Fibroblast of skin of right biceps (primary cell): ENCODE data around the gene SLC38A10.

Experiments used
- DNase-seq: peaks from one replicate; pipeline ENCODE4 v3.0.0-alpha.2; 2013

SLC38A10 gene

DNA sequence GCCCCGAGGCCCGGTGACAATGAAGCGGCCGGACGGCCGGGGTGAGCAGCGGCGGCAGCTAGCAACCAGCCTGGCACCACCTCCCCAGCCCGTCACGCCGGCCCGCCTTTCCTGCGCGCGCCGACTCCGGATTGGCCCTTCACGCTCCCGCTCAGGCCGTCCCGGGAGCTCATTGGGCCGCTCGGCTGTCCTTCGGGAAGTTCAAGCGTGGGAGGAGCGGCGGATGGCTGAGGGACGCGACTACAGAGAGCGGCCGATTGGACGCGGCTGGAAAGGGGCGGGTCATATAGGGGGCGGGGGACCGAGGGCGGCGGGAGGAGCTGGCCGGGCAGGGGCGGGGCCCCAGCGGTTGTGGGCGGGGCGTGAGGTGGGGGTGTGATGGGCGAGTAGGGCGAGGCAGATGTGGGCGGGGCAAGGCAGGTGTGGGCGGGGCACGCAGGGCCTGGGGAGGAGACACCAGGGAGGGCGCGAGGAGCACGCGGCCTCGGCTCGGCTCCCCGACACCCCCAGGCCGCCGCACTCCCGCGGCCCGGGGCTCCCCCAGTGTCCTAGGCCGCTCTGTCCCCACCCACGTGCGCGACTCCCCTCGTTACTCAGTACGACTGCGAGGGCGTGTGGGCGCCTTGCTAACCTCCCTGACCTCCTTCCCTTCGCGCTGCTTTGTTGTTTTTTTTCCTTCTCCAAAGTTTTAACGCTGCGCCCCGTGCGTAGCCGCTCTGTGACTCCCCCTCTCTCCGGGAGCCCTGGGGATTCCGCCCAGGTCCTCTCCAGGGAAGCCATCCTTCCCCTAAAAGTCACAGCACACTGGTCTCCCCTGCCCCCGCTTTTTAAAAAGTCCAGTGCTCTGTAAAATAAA, 72.0 kb downstream of the SLC38A10 start, which contains the start of gene CEP131:
CEP131 (minus strand) TSS at position 60 of the 856 bp plus-strand sequence. CDS start 2,909 bp downstream, outside the sequence.
- DNase-seq, result peak; percentile 99

DNA sequence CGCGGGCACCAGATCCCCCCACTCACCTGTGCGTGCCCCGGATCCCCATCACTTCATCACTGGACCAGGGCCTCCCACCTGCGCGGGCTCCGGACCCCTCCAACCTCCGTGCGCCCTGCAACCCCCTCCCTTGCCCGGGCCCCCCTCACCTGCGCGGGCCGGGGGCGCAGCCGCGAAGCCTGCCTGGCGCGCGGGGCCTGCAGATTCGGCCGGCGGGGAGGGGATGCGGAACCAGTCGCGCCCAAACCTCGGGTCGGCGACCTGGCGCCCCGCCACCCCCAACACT, 72.5 kb downstream of the SLC38A10 start:
- no peak for DNase-seq

- no peak for DNase-seq
Measured at GRCh38 chr17:81221842-81222619, 73.1 kb downstream of the SLC38A10 start.

DNA sequence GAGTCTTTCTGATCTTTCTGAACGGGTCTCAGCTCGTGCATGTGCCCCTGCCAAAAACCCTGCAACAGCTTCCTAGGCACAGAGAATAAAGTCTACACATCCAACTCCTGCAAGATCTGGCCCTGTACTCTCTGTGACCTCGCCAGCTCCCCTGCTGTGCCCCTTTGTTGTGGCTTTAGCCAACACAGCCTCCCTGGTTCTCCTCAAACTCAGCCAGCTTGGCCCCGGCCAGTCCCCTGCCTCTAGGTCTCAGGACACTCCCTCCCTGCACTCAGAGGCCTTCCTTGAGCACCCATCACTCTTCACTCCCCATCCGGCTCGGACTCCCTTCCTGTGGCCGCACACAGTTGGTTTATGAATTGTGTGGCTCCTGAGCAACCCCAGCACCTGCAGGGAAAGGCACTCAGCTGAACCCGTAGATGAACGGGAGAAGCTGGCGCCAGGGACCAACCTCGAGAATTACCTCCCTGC, 73.7 kb downstream of the SLC38A10 start:
- no peak for DNase-seq

- no peak for DNase-seq
Measured at GRCh38 chr17:81219476-81220180, 75.5 kb downstream of the SLC38A10 start.

GRCh38 chr17:81218991-81219390, 76.1 kb downstream of the SLC38A10 start:
- no peak for DNase-seq

DNA sequence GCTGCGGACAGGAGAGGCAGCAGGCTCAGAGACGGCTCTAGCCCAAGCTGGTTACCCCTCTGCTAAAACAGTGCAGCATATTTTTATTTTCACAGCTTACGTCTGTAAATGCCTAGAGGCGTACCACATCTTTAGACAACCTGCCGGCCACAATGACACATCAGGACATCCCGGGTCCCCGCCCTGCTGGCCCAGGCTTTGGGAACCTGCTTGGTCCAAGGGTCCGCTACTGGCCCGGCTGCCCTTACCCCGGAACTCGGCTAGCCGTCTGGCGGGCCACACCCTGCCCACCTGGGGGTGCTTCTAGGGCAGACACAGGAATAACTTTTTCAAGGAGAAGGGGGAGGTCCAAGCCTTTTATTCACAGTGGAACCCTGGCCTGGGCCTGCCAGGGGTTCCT, 76.6 kb downstream of the SLC38A10 start:
- DNase-seq, result no peak

GRCh38 chr17:81217491-81217890, 77.6 kb downstream of the SLC38A10 start:
- no peak for DNase-seq

DNA sequence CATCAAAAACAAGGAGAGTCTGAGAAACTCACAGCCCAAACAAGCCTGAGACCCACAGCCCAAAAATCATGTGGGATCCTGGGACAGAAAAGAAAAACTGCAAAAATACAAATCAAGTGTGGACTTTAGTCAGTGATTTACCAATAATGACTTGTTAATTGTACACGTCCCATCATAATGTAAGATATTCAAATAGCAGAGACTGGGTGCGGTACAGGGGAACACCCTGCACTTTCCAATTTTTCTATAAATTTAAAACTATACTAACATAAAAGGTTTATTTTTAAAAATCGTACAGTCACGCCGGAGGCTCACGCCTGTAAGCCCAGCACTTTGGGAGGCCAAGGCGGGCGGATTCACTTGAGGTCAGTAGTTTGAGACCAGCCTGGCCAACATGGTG, 81.1 kb downstream of the SLC38A10 start:
- no peak for DNase-seq

DNA sequence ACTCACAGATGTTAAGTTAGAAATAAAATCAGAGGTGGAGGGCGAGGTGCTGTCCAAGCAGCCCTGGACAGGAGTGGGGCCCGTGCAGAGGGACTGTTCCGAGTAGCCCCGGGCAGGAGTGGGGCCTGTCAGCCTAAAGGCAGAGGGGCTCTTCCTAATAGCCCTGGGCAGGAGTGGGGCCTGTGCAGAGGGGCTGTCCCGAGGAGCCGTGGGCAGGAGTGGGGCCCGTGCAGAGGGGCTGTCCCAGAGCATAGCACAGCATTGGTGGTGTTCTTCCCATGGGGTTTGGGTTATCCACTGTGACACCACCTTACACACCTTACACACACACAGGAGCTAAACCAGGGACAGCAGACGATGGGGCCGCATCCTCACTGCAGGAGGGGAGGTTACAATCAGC, 82.7 kb downstream of the SLC38A10 start:
- DNase-seq, result no peak

DNA sequence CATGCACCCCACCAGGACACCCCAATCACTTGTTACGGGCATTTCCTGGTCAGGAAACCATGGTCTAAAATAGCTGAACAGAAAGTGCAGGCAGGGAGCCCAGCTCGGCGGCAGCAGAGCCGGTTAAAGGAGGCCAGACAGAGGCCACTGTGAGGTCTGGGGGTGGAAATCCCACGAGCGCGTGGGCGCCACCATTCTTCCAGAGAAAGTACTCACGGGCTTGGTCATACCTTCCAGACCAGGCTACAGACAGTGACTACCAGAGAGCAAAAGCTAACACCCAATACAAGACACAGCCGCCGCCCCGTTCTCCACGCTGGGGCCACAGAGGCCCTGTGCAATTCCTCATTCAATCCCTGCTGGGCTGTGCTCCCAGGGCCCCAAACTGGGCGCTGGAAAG, 84.2 kb downstream of the SLC38A10 start:
- DNase-seq, result no peak

GRCh38 chr17:81210466-81210865, 84.6 kb downstream of the SLC38A10 start:
- DNase-seq, result no peak

- no peak for DNase-seq
Measured at GRCh38 chr17:81209141-81209540, 86.0 kb downstream of the SLC38A10 start.

DNA sequence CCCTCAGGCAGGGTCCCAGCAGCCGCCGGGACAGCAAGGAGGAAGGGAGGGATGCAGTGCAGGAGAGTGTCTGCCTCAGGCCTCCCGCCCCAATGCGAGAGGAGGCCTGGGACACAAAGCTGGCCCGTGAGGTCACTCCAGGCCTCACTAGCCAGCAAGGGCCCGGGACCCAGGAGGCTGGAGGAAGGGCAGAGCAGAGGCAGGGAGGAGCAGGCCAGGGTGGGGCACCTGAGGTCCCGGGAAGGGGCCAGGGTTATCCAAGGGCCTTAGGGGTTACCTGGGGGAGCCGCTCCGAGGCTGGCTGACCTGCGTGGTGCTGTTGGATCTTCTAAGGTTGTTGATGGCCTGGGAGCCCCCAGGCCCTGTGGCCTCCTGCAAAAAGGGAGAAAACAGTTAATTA, 86.5 kb downstream of the SLC38A10 start:
- no peak for DNase-seq

DNA sequence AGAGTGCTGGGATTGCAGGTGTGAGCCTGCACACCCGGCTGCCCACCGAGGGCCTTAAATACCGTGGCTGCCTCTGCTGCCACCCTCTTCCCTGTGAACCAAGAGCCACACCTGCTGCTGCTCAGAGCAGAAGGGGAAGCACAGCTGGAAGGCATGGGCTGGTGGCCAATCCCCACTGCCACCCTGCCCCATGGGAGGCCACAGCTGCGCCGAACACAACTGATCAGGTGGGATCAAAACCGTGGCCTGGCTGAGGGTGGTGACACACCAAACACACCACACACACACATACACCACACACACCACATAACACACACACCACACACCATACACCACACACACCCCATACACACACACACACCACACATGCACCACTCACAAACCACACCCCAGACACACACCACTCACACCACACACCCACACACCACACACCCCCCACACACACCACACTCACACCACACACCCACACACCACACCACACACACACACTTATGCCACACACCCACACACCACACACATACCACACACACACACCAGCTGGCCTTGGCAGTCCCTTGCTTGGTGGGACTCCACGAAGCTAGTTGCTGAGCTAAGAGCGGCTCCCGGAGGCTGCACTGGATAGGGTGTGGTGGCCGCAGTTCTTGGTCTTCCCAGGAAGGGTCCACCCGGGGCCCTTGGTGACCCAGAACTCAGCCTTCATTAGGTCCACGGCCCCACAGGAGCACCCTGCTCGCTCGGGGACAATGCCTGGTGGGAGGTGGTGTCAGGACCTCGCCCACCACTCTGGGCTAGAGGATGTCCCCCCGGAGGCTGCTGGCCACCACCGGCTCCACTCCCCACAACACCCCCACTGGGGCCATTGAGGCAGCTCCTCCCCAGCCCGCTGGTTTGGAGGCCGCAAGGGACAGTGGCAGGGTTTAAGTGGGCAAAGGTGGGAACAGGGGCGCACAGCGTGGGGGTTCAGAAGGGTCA, 87.2 kb downstream of the SLC38A10 start:
- DNase-seq, result no peak

DNA sequence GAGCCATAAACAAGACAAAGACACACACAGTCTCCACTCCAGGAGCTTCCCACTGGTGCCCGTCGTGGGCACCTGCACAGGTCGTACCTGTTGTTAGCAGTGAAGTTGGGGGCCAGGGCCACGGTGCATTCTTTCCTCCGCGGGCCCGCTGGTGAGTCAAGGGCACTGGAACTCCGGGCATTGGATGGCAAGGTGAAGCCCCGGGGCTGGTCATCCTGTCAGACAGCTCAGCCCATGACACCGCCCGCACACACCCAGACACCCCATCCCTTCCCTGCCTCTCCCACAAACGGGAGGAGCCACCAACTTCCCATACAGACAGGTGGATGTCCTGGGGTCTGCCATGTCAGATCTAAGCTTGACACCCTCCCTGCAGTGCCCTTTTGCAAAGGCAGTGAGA, 88.5 kb downstream of the SLC38A10 start:
- no peak for DNase-seq

- no peak for DNase-seq
Measured at GRCh38 chr17:81206166-81206565, 88.9 kb downstream of the SLC38A10 start.

DNA sequence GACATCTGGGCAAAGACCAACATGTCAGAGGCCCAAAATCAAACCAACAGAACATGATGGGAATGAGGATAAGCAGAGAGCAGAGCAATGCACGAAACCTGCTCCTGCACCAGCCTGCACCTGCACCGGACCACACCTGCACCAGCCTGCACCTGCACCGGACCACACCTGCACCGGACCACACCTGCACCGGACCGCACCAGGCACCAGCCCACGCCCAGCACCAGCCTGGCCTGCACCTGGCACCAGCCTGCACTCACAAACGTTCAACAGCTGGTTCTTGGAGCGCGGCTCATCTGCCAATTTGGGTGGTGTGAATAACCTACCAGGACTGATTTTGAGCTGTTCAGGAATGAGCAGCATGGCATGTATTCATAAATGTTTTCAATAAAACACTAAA, 90.5 kb downstream of the SLC38A10 start:
- DNase-seq, result no peak

GRCh38 chr17:81203136-81203535, 92.0 kb downstream of the SLC38A10 start:
- no peak for DNase-seq

- no peak for DNase-seq
Measured at GRCh38 chr17:81202318-81202717, 92.8 kb downstream of the SLC38A10 start.

DNA sequence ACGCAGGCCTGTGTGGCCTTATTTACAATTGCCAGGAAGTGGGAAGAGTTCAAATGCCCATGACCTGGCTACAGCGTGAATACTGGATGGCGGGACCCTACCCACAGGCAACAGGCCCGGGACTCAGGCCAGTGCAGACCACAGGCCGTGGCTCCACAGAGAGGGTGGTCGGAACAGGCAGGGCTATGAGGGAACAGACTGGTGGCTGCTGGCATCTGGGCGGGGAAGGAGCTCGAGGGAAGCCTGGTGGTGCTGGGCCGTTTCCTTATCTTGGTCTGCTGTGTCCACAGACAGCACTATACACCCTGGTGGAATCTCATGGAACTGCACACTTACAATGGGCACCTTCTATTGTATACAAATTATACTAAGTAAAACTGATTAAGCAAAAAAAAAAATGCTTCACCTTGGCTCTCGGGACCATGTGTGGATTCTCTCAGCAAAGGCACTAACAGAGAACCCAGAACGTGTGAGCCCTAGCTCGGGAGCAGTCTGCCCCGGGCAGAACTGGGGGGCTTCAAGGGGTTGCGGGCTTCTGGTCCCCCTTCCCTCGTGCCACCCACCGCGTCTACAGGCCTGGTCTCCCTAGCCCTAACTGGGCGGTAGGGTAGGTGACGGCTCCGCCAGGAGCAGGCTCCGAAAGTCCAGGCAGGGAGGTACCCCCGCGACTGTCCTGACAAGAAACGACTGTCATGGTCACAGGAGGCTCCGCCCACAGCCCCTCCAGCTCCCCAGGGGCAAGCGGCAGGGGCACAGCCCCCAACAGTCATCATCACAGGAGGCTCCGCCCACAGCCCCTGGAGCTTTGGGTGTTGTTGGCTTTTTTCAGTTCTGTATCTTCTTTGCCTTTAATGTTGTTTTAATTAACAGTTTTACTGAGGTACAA, 94.2 kb downstream of the SLC38A10 start:
- peak; percentile 38 for DNase-seq
